ENCODE measurements around the gene SMG6. TPM values are rescaled to one million over a fixed set of nuclear protein-coding genes. Genes with fewer than 3 reads are reported as not detected.

SMG6 gene
- total and polyA plus RNA-seq, 2 of the 8 experiments (the other 6 are each of a cell fraction or from before 2014, with no cell fraction given) = 18.5 to 25.2 TPM

DNA sequence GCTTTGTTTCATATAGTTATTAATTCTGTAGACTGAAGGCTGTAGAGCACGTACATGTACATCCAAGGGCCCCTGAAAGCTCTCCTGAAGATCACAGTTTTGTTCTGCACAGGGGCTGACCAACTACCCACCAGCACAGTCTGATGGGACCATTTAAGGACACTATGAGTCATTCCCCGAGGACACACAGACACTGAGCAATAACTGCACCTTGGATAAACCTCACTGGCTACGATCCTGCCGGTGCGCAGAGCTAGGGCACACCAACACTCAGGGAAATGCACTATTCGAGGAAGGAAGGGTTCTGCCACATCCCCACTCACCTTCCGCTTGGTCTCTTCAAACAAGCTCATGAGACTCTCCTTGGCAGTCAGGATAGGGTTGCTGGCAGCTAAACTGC lies 20.3 kb downstream of the SMG6 start (continued):
- TF ChIP-seq, protein P1, sequence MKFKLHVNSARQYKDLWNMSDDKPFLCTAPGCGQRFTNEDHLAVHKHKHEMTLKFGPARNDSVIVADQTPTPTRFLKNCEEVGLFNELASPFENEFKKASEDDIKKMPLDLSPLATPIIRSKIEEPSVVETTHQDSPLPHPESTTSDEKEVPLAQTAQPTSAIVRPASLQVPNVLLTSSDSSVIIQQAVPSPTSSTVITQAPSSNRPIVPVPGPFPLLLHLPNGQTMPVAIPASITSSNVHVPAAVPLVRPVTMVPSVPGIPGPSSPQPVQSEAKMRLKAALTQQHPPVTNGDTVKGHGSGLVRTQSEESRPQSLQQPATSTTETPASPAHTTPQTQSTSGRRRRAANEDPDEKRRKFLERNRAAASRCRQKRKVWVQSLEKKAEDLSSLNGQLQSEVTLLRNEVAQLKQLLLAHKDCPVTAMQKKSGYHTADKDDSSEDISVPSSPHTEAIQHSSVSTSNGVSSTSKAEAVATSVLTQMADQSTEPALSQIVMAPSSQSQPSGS (IDR thresholded peaks at IDR 0.05; ENCODE audit: low read length) = no peak
- TF ChIP-seq ASH2L (IDR thresholded peaks at IDR 0.05; ENCODE audit: low read length) = no peak
- no peak for TF ChIP-seq POLR2A (IDR thresholded peaks at IDR 0.05; ENCODE audit: control extremely low read depth in 1 of 2, low read depth in 2 of 2, low read length in 2 of 2)
- TF ChIP-seq, protein P2, sequence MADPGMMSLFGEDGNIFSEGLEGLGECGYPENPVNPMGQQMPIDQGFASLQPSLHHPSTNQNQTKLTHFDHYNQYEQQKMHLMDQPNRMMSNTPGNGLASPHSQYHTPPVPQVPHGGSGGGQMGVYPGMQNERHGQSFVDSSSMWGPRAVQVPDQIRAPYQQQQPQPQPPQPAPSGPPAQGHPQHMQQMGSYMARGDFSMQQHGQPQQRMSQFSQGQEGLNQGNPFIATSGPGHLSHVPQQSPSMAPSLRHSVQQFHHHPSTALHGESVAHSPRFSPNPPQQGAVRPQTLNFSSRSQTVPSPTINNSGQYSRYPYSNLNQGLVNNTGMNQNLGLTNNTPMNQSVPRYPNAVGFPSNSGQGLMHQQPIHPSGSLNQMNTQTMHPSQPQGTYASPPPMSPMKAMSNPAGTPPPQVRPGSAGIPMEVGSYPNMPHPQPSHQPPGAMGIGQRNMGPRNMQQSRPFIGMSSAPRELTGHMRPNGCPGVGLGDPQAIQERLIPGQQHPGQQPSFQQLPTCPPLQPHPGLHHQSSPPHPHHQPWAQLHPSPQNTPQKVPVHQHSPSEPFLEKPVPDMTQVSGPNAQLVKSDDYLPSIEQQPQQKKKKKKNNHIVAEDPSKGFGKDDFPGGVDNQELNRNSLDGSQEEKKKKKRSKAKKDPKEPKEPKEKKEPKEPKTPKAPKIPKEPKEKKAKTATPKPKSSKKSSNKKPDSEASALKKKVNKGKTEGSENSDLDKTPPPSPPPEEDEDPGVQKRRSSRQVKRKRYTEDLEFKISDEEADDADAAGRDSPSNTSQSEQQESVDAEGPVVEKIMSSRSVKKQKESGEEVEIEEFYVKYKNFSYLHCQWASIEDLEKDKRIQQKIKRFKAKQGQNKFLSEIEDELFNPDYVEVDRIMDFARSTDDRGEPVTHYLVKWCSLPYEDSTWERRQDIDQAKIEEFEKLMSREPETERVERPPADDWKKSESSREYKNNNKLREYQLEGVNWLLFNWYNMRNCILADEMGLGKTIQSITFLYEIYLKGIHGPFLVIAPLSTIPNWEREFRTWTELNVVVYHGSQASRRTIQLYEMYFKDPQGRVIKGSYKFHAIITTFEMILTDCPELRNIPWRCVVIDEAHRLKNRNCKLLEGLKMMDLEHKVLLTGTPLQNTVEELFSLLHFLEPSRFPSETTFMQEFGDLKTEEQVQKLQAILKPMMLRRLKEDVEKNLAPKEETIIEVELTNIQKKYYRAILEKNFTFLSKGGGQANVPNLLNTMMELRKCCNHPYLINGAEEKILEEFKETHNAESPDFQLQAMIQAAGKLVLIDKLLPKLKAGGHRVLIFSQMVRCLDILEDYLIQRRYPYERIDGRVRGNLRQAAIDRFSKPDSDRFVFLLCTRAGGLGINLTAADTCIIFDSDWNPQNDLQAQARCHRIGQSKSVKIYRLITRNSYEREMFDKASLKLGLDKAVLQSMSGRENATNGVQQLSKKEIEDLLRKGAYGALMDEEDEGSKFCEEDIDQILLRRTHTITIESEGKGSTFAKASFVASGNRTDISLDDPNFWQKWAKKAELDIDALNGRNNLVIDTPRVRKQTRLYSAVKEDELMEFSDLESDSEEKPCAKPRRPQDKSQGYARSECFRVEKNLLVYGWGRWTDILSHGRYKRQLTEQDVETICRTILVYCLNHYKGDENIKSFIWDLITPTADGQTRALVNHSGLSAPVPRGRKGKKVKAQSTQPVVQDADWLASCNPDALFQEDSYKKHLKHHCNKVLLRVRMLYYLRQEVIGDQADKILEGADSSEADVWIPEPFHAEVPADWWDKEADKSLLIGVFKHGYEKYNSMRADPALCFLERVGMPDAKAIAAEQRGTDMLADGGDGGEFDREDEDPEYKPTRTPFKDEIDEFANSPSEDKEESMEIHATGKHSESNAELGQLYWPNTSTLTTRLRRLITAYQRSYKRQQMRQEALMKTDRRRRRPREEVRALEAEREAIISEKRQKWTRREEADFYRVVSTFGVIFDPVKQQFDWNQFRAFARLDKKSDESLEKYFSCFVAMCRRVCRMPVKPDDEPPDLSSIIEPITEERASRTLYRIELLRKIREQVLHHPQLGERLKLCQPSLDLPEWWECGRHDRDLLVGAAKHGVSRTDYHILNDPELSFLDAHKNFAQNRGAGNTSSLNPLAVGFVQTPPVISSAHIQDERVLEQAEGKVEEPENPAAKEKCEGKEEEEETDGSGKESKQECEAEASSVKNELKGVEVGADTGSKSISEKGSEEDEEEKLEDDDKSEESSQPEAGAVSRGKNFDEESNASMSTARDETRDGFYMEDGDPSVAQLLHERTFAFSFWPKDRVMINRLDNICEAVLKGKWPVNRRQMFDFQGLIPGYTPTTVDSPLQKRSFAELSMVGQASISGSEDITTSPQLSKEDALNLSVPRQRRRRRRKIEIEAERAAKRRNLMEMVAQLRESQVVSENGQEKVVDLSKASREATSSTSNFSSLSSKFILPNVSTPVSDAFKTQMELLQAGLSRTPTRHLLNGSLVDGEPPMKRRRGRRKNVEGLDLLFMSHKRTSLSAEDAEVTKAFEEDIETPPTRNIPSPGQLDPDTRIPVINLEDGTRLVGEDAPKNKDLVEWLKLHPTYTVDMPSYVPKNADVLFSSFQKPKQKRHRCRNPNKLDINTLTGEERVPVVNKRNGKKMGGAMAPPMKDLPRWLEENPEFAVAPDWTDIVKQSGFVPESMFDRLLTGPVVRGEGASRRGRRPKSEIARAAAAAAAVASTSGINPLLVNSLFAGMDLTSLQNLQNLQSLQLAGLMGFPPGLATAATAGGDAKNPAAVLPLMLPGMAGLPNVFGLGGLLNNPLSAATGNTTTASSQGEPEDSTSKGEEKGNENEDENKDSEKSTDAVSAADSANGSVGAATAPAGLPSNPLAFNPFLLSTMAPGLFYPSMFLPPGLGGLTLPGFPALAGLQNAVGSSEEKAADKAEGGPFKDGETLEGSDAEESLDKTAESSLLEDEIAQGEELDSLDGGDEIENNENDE (IDR thresholded peaks at IDR 0.05; ENCODE audit: insufficient replicate concordance, low read length) = no peak
- TF ChIP-seq GTF2F1 (IDR thresholded peaks at IDR 0.05; ENCODE audit: borderline replicate concordance, low read depth, low read length) = no peak
